ENCODE measurements around the gene ADGRA1.
"Not testable (repeated sequence)": the region's sequence is repeated elsewhere in the genome, so short reads cannot be mapped to it uniquely, and the experiment has no call there.

ADGRA1 gene

GRCh38 chr10:133163889-133164815 lies 76.4 kb downstream of the ADGRA1 start:
- DNase-seq (ENCODE audit: low read depth), result no peak

- no peak for DNase-seq (ENCODE audit: low read depth)
Observed at GRCh38 chr10:133164816-133165555, 77.3 kb downstream of the ADGRA1 start.

- no peak for DNase-seq (ENCODE audit: low read depth)
Observed at GRCh38 chr10:133165556-133166503, 78.1 kb downstream of the ADGRA1 start.

GRCh38 chr10:133166504-133166827 lies 78.7 kb downstream of the ADGRA1 start:
- DNase-seq (ENCODE audit: low read depth), result no peak

GRCh38 chr10:133166828-133167692 lies 79.3 kb downstream of the ADGRA1 start:
- no peak for DNase-seq (ENCODE audit: low read depth)

- DNase-seq (ENCODE audit: low read depth), result no peak
Observed at GRCh38 chr10:133167693-133168616, 80.2 kb downstream of the ADGRA1 start.

GRCh38 chr10:133168617-133169031 lies 80.9 kb downstream of the ADGRA1 start:
- no peak for DNase-seq (ENCODE audit: low read depth)

- no peak for DNase-seq (ENCODE audit: low read depth)
Observed at GRCh38 chr10:133169173-133169947, 81.6 kb downstream of the ADGRA1 start.

- no peak for DNase-seq (ENCODE audit: low read depth)
Observed at GRCh38 chr10:133170092-133170491, 82.4 kb downstream of the ADGRA1 start.

GRCh38 chr10:133173860-133174640 lies 86.3 kb downstream of the ADGRA1 start:
- DNase-seq (ENCODE audit: low read depth), result no peak

GRCh38 chr10:133174689-133175263 lies 87.1 kb downstream of the ADGRA1 start:
- DNase-seq (ENCODE audit: low read depth), result no peak

- not testable (repeated sequence) for DNase-seq (ENCODE audit: low read depth)
Observed at GRCh38 chr10:133175624-133176023, 87.9 kb downstream of the ADGRA1 start.

- no peak for DNase-seq (ENCODE audit: low read depth)
Observed at GRCh38 chr10:133176546-133176945, 88.8 kb downstream of the ADGRA1 start.

- DNase-seq (ENCODE audit: low read depth), result no peak
Observed at GRCh38 chr10:133177380-133178157, 89.8 kb downstream of the ADGRA1 start.

- no peak for DNase-seq (ENCODE audit: low read depth)
Observed at GRCh38 chr10:133178357-133179127, 90.8 kb downstream of the ADGRA1 start.

- no peak for DNase-seq (ENCODE audit: low read depth)
Observed at GRCh38 chr10:133179128-133179520, 91.4 kb downstream of the ADGRA1 start.
